ENCODE results near the gene MYO1D.
A peak's percentile ranks its signal among the peaks of the same experiment; 100 is the strongest.
"Not testable (repeated sequence)": the region's sequence is repeated elsewhere in the genome, so short reads cannot be mapped to it uniquely, and the experiment has no call there.

Gene MYO1D

GRCh38 chr17:32896647-32897258, 19.8 kb upstream of the MYO1D start:
- no peak for DNase-seq (ENCODE audit: low read depth in 1 of 2, low spot score in 1 of 2)

GRCh38 chr17:32894245-32894644, 17.3 kb upstream of the MYO1D start:
- DNase-seq (ENCODE audit: low read depth in 1 of 2, low spot score in 1 of 2) = no peak

DNA sequence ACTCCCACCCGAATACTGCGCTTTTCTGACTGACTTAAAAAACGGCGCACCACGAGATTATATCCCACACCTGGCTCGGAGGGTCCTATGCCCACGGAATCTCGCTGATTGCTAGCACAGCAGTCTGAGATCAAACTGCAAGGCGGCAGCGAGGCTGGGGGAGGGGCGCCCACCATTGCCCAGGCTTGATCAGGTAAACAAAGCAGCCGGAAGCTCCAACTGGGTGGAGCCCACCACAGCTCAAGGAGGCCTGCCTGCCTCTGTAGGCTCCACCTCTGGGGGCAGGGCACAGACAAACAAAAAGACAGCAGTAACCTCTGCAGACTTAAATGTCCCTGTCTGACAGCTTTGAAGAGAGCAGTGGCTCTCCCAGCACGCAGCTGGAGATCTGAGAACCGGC, 10.5 kb upstream of the MYO1D start:
- DNase-seq (ENCODE audit: low read depth in 1 of 2, low spot score in 1 of 2) = not testable (repeated sequence)

- not testable (repeated sequence) for DNase-seq (ENCODE audit: low read depth in 1 of 2, low spot score in 1 of 2)
Observed at GRCh38 chr17:32886951-32887350, 10.0 kb upstream of the MYO1D start.

- no peak for DNase-seq (ENCODE audit: low read depth in 1 of 2, low spot score in 1 of 2)
Observed at GRCh38 chr17:32882734-32883133, 5.8 kb upstream of the MYO1D start.

GRCh38 chr17:32882029-32882428, 5.1 kb upstream of the MYO1D start:
- DNase-seq (ENCODE audit: low read depth in 1 of 2, low spot score in 1 of 2) = no peak

GRCh38 chr17:32880671-32881453, 3.9 kb upstream of the MYO1D start:
- no peak for DNase-seq (ENCODE audit: low read depth in 1 of 2, low spot score in 1 of 2)

DNA sequence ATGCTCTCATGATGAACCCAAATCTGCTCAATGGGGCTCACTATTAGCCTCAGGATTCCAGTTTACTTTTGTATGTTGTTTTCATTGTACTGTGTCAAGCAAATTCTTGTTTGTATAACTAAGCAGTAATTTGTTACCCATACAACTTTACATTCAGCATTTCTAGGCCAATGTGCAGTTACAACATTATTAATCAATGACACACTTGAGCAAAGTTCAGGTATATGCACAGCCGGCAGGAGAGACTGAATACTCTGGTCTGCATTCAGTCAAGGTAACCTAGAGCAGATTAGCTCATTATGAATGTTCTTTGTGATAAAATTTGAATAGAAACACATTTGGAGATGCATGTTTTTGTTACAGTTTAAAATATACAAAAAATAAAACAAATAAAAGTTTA, 2.2 kb upstream of the MYO1D start:
- DNase-seq (ENCODE audit: low read depth in 1 of 2, low spot score in 1 of 2) = no peak

DNA sequence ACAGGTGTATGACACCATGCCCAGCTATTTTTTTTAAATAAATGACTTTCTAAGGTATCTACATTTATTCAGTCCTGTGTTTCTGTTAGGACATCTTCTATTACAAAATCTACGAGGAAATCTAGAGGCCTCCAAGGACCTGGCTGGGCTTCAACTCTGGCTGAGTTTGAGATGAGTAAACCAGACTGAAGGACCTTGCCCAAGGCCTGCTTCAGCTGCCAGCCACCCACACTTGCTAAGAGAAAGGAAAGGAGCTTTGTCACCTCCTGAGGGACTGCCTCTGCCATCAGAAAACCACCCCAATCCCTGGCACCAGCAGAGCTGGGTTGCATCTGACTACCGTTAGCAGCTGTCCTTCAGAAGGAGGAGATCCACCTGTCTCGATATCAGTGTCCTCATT, 1.3 kb upstream of the MYO1D start:
- no peak for DNase-seq (ENCODE audit: low read depth in 1 of 2, low spot score in 1 of 2)

DNA sequence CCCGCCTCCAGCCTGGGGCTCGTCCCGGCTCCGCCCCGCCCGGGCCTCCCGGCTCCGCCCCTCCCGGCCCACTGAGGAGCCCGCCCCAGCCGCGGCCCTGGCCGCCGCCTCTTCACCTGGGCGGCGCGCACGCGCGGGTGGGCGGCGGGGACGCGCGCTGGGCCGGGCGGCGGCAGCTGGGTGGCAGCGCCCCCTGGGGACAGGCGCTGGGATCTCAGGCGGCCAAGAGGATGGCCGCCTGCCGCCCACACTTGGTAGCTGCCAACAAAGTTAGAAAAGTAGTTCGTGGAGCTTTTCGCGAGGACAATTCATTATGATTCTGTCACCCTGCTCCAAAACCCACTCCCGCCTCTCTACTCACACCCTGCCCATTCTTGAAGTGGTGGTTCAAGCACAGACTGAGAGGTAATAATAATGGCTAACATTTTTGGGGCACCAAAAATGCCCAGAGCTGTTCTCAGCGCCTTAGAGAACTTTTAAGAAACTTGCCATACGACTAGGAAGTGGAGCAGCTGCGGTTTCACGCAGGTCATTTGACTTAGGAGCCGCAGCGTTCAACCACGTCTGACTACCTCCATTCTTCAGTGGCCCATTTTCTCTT, 340 bp upstream of the MYO1D start:
- DNase-seq (ENCODE audit: low read depth in 1 of 2, low spot score in 1 of 2) = peak; percentile 90 to 93

GRCh38 chr17:32875923-32876416, 954 bp downstream of the MYO1D start:
- DNase-seq (ENCODE audit: low read depth in 1 of 2, low spot score in 1 of 2) = no peak

- no peak for DNase-seq (ENCODE audit: low read depth in 1 of 2, low spot score in 1 of 2)
Observed at GRCh38 chr17:32875230-32875917, 1.6 kb downstream of the MYO1D start.

DNA sequence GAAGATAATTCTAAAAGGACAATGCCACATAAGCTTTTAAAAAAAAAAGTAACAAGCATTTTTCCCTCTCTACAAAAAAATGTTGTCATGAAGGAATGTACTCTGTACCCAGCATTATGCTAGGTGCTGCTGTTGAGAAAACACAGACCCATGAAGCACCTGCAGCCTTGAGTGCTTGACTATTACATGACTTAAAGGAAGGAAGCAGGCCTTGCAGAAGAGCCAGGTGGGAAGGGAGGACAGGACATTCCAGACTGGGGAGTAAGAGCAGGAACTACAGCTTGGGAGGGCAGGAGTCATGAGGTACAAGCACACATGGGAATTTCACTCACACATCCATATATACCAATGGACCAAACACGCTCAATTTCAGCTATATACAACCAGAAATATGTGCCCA, 3.8 kb downstream of the MYO1D start:
- DNase-seq (ENCODE audit: low read depth in 1 of 2, low spot score in 1 of 2) = no peak

DNA sequence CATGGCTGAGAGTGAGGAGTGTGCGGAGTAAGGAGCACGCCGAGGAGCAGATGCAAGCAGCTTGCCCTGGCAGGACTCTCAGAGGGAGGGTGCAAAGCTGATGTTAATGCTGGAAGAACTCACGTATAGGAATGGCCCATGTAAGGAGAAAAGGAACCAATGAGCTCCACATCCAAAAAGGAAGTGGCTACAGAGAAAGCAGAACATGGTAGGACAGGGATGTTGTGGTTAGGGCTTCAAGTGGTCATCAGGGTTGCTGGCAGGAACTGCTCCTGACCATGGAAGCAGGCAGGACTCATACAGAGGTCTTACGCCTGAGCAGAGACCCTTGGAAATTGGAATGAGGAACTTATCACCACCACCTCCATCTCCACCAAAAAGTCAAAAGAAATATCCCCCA, 5.2 kb downstream of the MYO1D start:
- DNase-seq (ENCODE audit: low read depth in 1 of 2, low spot score in 1 of 2) = no peak

DNA sequence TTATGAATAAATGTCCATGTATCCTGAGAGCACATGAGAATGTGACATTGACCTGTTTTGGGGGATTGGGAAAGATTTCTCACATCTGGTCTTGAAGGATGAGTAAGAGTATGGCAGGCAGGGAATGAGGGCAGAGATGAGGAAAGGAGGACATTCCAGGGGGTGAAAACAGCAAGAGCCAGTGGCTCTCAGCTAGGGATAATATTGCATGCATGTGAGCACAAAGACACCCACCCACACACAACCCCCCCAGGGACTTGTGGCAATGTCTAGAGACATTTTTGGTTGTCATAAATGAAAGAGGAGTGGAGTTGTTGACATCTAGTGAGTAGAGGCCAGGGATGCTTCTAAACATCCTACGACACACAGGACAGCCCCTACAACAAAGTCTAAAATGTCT, 6.0 kb downstream of the MYO1D start:
- no peak for DNase-seq (ENCODE audit: low read depth in 1 of 2, low spot score in 1 of 2)

GRCh38 chr17:32870027-32870670, 6.8 kb downstream of the MYO1D start:
- DNase-seq (ENCODE audit: low read depth in 1 of 2, low spot score in 1 of 2) = no peak

GRCh38 chr17:32869345-32870026, 7.4 kb downstream of the MYO1D start:
- DNase-seq (ENCODE audit: low read depth in 1 of 2, low spot score in 1 of 2) = no peak

DNA sequence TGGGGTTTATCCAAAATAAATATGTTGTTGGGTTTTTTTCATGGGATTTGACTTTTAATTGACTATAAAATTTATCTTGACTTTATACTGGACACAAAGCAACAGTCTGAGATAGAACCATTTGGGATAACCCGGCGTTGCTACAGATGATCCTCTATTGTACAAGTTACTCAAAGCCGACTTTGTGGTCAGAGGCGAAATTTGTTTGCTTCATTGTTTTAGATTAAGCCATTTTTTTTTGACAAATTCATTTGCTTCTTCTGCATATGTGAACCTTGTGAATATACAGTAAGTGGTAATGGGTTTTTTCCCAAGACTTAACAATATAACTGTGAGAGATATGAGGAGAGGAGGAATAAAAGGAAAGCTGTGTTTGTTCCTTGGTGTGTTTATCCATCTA, 11.8 kb downstream of the MYO1D start:
- DNase-seq (ENCODE audit: low read depth in 1 of 2, low spot score in 1 of 2) = no peak

DNA sequence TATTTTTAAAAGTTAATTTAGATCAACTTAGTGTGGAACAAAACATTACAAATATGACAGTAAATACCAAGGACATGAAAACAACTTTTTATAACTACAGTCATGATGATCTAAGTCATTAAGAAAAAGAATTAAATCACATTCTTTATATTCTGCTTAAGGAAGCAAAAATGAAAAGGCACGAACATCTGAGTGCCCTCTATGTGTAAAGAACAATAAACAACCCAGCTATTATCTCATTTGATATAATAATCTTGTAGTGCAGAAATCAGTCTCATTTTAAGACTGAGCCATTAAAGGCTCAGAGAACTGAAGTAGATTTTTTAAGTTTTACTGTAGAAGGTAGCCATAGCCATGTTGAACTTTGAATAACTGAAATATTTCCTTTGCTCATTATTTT, 13.4 kb downstream of the MYO1D start:
- no peak for DNase-seq (ENCODE audit: low read depth in 1 of 2, low spot score in 1 of 2)

DNA sequence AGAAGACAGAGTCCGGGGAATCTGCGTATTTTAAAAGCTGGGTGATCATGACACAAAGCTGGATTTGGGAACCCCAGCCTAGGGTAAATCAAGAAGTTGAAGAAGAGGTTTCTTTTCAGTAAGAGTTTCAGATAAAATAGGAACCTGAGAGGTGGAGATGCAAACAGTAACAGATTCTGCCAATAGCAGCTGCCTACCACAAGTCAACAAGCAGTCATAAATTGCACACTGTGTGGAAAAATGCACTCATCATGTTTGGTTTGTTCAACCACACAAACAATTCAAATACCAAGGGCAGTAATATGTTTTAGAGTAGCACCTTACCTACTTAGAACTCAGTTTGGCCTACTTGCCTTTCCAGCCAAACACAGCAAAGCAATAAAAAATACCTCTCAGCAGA, 14.0 kb downstream of the MYO1D start:
- DNase-seq (ENCODE audit: low read depth in 1 of 2, low spot score in 1 of 2) = no peak

GRCh38 chr17:32861981-32862380, 14.9 kb downstream of the MYO1D start:
- DNase-seq (ENCODE audit: low read depth in 1 of 2, low spot score in 1 of 2) = no peak

All from stimulated activated CD4-positive, alpha-beta T cell treated with anti-CD3 and anti-CD28 coated beads, Interleukin-15, amount 100 ng/mL, for 1 hour (primary cell).